HG03135 (cell line): Measurements from ENCODE around the gene PNMT.
A peak's percentile ranks its signal among the peaks of the same experiment; 100 is the strongest.
"Not testable (repeated sequence)": the region's sequence is repeated elsewhere in the genome, so short reads cannot be mapped to it uniquely, and the experiment has no call there.

Experiments
- ATAC-seq: cut with Tn5 transposase; IDR thresholded peaks from one replicate; pipeline ENCODE4 v1.9.1; 2021; ENCODE audit warnings: mild to moderate bottlenecking, moderate library complexity; ENCODE audit not compliant: unreplicated experiment

Gene PNMT

DNA sequence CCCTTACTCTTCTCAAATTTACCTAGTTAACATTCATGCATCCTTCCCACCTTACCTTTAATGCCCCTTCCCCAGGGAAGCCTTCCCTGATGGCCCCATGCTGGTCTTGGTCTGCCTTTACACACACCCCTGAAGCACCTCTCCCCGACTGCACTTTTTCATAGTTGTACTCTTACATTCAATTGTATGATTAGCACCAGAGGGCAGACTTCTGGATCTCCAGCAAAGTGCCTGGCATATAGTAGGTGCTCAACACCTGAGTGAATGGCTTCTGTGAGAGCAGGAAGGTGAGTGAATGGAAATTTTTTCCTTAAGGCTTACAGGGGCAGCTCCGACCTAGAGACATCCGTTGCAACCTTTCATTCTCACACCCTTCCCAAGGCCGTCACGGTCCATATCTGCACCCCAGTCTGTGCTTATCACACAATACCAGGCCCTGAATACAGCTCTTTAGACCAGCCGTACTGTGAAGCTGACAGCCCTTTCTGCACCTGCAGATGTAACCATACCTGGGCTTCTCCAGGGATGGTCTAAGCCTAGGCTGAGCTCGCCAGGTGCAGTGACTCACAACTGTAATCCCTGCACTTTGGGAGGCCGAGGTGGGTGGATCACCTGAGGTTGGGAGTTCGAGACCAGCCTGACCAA, 15.2 kb downstream of the PNMT start:
- ATAC-seq = no peak

DNA sequence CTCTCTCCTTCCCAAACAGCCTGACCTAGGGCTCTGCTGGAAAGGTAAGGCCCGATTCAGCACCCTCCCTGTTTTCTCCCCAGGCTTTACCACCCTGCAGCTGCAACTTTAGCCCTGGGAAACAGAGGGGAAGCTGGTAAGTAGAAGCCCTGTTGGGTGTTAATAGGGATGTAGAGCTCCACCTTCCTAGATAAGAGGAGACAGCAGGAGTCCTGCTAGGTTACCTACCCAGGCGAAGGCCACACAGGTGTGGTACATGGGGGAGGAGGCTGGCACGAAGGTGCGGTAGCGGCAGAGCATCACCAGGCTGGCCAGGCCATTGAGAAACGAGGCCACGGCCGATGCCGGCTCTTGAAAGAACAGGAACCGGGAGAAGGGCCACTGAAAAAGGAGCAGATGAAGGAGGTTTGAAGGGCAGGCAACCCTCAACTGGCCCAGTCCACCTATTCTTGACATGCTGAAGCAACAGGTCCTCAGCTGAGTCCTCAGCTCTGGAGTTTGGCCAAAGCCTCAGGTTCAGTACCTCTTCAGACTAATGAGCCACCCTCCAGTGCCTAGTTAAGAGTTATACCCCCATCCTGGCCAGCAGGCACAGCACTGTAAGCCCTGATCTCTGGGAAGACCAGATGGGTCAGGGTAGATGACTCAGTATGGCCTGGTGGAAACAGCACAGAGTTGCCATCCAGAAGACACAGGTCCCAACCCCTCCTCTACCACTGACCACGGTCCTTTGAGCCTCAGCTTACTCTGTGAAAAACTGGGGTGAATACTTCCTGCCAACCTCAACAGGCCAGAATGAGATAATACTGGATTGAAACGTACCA, 16.3 kb downstream of the PNMT start:
- ATAC-seq = no peak

DNA sequence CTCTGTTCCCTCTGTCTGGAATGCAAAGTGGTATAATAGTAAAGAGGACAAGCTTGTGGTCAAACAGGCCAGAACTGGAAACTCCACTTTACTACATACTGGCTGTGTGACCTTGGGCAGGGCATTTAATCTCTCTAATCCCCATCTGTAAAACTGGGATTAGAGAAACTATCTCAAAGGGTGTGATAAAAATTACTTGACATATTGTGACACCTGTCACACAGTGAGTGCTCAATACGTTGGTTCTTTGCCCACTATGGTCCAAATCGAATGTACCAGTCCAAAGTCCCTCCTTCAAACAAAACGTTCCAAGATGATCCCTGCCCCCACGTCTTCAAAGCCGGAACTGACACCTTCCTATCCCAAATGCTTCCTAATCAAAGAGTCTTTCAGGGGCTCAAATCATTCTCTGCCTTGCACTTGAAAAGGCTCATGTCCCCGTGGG, 18.9 kb downstream of the PNMT start:
- no peak for ATAC-seq

DNA sequence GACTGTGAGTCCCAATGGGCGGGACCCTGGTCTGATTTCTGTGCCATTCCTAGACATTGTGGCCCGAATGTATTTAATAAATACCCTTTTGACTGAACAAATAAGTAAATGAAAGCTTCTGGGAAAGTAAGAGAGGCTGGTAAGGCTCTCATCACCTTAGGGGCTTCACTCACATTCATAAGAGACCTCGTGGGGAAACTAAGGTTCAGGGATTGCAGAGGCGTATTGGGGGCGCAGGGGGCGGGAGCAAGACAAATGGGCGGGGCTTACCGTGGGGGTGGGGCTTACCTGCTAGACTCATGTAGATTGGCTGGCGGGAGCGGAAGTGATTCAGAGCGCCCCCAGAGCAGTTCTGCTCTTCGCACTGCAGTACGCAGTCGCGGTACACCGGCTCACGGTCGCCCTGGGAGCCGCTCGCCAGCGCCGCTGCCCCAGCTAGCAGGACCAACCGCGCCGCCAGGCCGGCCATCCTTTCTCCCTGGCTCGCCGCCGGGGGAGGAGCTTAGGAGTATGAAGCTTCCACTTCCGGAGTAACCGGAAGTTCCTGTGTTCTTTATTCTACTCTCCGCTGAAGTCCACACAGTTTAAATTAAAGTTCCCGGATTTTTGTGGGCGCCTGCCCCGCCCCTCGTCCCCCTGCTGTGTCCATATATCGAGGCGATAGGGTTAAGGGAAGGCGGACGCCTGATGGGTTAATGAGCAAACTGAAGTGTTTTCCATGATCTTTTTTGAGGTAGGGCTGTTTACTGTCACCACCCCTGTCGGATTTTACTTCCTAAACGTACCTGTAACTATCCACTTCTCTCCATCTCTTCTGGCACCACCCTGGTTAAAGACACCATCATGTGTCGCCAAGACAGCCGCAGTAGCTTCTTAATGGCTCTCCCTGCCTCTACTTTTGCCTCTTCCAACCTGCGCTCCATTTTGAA, 19.6 kb downstream of the PNMT start, which contains the start of gene PGAP3:
Gene PGAP3, minus strand, starts transcription at position 512 of the 929 bp plus-strand sequence. Its CDS starts 43 bp downstream, at position 469.
- ATAC-seq = peak; percentile 80

DNA sequence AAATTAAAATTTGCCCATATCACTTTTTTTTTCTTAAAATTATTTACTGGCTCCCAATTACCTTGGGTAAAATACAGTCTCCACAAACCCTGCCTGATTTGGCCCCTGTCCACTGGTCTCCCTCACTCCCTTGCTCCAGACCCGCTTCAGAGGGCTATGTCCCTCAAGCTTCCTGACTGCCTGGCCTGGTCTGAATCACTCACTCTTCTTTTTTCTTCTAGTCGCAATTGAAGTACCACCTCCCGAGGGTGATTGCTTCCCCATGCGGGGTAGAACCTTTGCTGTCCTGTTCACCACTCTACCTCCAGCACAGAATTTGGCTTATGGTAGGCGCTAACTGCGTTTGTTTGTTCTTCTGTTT, 20.2 kb downstream of the PNMT start:
- ATAC-seq = no peak

DNA sequence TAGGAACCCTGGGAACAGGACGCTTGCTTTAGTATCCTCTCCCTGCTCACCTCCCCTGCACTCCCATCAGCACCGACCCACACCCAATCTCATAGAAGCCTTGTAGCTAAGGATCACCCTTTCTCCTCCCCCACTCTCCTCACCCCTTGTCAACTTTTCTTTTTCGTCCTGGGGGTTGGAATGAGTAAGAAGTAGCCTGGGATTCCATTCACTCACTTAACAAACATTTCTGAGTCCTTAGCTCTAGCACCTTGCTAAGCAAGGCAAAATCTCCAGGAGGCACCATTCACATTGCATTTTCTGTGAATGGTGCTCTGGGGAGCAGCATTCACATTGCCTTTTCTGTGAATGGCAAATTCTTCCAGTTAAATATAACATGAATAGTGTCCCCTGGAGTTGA, 20.7 kb downstream of the PNMT start:
- no peak for ATAC-seq

DNA sequence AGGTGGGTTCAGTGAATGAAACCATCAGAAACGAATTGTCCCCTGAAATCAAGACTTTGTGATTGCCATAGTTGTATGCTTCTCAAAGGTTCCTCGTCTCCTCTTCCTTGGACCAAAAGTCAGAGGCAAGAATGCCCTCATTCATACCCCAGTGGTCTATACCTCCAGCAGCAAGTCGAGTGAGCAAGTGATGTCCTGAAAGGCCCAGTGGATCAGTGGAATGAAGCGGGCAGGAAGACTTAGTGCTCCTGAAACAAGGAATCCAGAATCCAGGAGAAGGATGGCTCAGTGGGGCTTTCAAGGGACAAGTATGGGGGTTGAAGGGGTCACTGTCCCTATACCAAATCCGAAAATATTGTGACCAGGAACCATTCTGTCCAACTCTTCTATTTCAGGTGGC, 26.3 kb downstream of the PNMT start:
- ATAC-seq = no peak

DNA sequence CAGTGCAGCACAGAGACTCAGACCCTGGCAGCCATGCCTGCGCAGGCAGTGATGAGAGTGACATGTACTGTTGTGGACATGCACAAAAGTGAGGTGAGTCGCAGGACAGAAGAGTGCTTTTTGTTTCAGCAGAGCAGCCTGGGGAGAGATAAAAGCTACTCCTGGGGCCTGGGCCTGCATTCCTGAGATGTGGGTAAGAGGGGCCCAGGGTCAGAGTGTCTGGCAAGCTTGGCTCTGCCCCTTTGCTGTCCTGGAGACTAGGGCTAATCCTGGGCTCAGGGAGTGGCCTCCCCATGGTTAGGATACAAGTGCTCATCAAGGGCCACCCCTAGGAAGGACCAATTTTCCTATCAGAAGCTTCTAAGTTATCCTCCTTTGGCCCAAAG, 26.8 kb downstream of the PNMT start:
- no peak for ATAC-seq

DNA sequence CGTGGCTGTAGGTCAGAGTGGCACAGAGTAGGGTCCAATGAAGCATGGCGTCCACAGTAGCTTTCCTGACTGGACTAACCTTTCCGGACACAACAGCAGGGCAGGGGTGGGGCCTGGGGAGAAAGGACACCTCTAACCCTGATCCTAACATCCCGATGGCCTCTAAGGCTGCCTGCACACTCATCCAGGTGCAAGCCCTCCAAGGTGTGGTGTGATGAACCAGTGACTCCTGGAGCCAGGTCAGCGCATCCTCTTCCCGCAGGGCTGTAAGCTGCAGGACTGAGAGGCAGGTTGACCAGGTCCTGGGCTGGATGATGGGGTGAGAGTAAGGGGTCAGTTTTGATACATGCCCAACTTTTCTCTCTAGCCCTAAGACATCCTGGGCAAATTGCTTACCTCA, 28.5 kb downstream of the PNMT start:
- no peak for ATAC-seq

DNA sequence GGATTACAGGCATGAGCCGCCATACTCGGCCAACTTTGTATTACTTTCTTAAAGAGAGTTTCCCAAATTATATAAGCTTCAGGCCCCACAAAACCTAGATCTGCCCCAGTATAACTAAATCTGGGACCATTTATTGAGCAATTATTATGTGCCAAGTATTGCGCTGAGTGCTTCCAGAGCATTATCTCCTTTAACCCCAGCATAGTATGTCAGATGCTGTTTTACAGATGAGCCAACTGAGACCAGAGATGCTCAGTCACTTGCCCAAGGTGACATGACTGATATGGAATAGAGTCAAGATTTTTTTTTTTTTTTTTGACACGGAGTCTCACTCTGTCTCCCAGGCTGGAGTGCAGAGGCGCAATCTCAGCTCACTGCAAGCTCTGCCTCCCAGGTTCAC, 29.7 kb downstream of the PNMT start:
- ATAC-seq = no peak

DNA sequence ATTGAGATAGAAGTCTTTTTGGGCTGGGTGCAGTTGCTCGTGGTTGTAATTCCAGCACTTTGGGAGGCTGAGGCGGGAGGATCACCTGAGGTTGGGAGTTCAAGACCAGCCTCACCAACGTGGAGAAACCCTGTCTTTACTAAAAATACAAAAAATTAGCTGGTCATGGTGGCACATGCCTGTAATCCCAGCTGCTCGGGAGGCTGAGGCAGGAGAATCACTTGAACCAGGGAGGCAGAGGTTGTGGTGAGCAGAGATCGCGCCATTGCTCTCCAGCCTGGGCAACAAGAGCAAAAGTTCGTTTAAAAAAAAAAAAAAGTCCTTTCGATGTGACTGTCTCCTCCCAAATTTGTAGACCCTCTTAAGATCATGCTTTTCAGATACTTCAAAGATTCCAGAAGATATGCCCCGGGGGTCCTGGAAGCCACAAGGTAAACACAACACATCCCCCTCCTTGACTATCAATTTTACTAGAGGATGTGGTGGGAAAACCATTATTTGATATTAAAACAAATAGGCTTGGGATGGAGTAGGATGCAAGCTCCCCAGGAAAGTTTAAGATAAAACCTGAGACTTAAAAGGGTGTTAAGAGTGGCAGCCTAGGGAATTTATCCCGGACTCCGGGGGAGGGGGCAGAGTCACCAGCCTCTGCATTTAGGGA, 31.0 kb downstream of the PNMT start:
- not testable (repeated sequence) for ATAC-seq

DNA sequence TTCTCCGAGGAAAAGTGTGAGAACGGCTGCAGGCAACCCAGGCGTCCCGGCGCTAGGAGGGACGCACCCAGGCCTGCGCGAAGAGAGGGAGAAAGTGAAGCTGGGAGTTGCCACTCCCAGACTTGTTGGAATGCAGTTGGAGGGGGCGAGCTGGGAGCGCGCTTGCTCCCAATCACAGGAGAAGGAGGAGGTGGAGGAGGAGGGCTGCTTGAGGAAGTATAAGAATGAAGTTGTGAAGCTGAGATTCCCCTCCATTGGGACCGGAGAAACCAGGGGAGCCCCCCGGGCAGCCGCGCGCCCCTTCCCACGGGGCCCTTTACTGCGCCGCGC, 31.5 kb downstream of the PNMT start, which contains the start of gene ERBB2:
Gene ERBB2, plus strand, starts transcription at position 247 of the 330 bp plus-strand sequence. CDS start 175 bp downstream, outside the sequence.
- ATAC-seq = no peak

DNA sequence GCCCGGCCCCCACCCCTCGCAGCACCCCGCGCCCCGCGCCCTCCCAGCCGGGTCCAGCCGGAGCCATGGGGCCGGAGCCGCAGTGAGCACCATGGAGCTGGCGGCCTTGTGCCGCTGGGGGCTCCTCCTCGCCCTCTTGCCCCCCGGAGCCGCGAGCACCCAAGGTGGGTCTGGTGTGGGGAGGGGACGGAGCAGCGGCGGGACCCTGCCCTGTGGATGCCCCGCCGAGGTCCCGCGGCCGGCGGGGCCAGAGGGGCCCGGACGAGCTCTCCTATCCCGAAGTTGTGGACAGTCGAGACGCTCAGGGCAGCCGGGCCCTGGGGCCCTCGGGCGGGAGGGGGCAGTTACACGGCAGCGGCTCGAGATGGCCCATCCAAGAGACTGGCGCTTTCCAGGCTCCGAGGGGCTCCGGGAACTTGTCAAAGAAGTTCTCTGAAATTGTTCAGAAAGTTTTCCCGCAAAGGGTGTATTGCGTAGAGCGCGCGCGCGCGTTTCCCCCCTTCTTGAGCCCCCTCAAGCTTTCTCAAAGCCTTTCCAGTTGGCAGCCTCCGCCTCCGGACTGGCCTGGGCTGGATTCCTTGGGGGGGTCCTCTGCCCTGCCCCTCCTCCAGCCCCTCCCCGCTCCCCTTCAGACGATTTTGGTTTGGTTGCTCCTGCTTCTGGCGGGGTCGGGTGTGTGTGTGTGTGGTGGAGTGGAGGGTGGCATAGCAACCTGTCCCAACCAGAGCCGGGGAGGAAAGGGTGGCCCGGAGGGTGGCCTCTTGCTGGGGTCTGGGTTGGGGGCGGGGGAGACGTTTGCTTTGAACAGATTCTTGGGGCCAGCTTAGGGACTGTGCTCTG, 32.1 kb downstream of the PNMT start:
- no peak for ATAC-seq

DNA sequence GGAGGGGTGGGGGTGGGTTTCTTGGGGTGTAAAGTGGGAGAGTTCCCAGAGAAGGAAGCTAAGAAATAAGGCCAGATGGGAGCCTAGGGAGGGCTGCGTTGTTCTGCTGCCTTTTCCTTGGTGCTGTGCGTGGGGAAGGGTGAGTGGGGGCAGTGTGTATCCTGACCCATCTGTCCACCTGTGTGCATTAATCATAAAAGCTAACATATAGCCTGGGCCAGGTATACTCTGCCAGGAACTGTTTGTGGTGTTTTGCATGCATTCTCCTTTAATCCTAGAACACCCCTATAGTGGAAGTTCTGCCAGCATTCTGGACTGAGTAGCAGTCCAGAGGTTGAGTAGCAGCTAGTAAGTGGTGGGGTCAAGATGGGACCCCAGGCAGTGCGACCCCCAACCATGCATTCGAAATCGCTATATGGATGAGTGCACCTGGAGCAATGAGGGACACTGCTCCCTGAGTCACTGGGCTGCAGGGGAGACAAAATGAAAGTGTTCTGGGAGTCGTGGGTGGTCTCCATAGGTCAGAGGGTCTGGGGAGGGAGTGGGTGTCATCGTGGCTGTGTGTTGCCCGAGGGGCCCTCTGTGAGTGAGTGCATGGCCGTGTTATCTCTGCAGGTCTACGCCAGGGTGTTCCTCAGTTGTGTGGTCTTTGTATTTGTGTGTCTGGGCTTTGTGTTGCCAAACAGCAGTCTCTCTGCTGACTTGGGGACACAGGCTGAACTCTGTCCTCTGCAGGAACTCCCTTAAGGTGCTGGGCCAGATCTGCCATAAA, 32.9 kb downstream of the PNMT start:
- no peak for ATAC-seq

DNA sequence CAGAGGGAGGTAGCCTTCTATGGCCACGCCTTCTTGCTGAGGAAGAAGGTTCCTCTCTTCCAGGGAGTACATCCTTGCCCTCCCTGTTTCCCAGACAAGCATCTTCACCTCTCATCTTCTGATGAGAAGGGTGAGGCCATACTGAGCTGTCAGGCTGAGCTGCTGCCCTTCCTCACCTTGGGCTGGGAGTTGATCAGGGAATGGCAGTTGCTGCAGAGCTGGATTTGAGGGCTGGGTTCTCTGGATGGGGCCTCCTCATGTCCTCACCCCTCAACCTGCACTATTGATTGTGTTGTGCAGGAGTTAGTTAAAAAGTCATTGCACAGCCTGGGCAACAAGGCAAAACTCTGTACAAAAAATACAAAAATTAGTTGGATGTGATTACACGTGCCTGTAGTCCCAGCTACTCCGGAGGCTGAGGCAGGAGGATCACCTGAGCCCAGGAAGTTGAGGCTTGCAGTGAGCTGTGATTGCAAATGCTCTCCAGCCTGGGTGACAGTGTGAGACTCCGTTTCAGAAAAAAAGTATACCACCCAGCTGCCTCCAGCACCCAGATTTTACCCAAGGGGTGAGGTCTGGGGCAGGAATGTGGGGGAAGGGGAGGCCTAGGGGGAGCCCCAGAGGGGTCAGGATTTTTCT, 33.6 kb downstream of the PNMT start:
- no peak for ATAC-seq

DNA sequence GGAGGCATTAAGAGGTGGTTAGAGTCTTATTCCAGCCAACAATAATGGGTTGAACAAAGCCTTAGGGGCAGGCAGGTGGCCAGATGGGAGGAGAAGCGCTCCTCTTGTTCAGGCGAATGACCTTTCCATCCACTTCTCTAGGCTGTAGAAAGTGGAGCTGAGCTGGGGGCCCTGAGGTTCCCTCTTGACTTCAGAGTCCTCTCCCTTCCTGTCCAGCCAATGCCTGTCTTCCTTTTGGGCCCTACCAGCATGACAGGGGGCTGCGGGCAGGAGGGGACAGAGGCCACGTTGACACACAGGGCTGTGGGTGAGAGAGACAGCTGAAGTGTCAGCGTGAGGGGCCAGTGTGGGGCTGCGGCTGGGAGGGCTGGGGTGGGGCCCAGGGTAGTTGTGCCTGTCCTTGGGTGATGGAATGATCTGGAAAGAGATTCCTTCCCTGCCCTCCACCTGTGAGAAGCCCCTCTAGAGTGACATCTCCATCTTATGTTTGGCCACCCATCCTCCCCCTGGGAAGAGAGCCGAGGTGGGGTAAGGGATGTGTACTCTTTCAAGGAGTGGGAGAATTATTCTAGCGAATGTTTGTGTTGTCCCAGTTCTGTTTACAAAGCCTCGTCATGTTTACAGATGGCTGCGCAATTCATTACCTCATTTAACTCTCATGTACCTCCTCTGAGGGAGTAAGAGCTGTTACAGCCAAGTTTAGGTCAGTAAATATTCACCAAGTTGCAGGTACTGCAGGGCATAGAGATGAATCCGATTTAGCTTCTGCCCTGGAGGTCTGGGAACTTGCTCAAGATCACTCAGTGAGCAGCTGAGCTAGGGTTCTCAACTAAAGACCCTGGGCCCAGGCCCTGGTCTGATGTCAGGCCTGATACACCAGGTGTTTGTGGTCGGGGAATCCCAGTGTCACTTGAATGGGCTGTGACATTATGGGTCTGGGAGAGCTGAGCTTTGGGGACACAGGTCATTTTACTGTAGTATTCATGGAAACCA, 34.9 kb downstream of the PNMT start:
- no peak for ATAC-seq

DNA sequence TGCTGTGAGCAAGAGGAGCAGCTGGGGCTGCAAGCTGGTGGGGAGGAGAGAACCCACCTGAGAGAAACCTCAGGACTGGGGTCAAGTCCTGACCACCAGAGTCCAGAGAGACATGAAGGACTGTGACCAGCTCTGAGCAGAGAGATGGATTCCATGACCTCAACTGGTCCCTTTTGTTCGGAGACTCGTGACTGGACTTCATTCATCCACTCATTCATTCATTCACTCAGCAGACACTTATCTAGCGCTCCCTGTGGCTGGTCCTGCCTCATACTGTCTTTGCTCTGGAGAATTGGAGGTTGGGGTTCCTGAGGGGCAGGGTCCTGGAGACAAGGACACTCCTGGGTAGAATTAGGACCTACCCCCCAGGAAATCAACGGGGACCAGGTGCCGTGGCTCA, 35.7 kb downstream of the PNMT start:
- ATAC-seq = no peak
